HCT116 (cell line): Measurements from ENCODE around the gene ADGRF5.

Source experiments
- CTCF ChIP-seq, 3 experiments: fragments of 200-600 bp in 1 of 3; sonication (generic) in 1 of 3; IDR thresholded peaks in 2 of 3; conservative IDR thresholded peaks in 1 of 3; 2 replicates each; pipeline ENCODE4 v1.5.1; 2012 to 2017; ENCODE audit warnings: low read depth in 2 of 3, low read length in 2 of 3, antibody characterized with exemption in 1 of 3, borderline replicate concordance in 1 of 3, control low read depth in 1 of 3, mild to moderate bottlenecking in 1 of 3, mixed read lengths in 1 of 3, mixed run types in 1 of 3, moderate library complexity in 1 of 3; ENCODE audit not compliant: insufficient read depth in 1 of 3
- POLR2A ChIP-seq: IDR thresholded peaks from 2 replicates; pipeline ENCODE4 v1.7.0; 2011; ENCODE audit warnings: borderline replicate concordance; ENCODE audit not compliant: insufficient read depth, insufficient read length; ENCODE audit errors: extremely low read depth

DNA sequence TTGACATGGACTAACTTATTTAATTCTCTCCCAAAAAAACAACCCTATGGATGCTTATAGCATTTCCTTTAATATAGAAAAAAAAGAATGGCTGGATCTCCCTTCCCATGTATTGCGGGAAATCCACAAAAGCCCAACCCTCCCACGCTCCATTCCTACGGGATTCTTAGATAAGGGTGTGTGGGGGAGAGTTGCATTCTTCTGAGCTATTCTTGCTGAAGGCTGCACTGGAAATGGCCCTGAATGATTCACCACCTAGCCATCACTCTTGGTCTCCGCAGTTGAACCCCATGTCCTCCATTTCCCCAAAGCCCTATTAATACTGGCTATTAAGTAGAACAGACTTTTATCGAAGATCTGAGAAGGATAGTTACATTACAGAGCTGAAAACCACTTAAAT is 41.9 kb upstream of the ADGRF5 start:
- no peak for TF ChIP-seq CTCF (IDR thresholded peaks at IDR 0.05 in 2 of 3, conservative IDR thresholded peaks at IDR 0.05 in 1 of 3; ENCODE audit: borderline replicate concordance in 1 of 3, insufficient read depth in 1 of 3, low read depth in 2 of 3, low read length in 2 of 3)
- TF ChIP-seq POLR2A = no peak
